H1 (cell line): ENCODE measurements around the gene GLOD4. TPM values are rescaled to one million over a fixed set of nuclear protein-coding genes. Genes with fewer than 3 reads are reported as not detected.

Experiments used
- CTCF ChIA-PET: fragments of 300-600 bp; sonication (Branson Sonifier 250); formaldehyde crosslinking; loops from one replicate; lab custom pipeline; 2021; ENCODE audit not compliant: partially characterized antibody; lab: Charles Lee
- POLR2A ChIA-PET: fragments of 300-600 bp; sonication (Branson Sonifier 250); formaldehyde crosslinking; loops from one replicate; lab custom pipeline; 2021; ENCODE audit warnings: inconsistent platforms; ENCODE audit not compliant: partially characterized antibody; lab: Charles Lee
- DNase-seq, 2 experiments: peaks; one replicate each; pipeline versions ENCODE4 v3.0.0 to v3.0.0-alpha.2; 2010 to 2022; ENCODE audit warnings: low spot score in 2 of 2, low read depth in 1 of 2, mixed read lengths in 1 of 2
- FAIRE-seq: peaks from 2 replicates; lab custom pipeline; 2011; peaks lifted over from hg19 to GRCh38; lab: Jason Lieb, UNC
- H2AFZ ChIP-seq: 2 replicates; pipeline ENCODE4 v1.8.1; 2012; ENCODE audit warnings: low read length, inconsistent platforms
- H2AK5ac ChIP-seq: 2 replicates; pipeline ENCODE4 v1.6.1; 2013; ENCODE audit warnings: low read depth, low read length
- H2BK120ac ChIP-seq: replicated peaks from 2 replicates; pipeline ENCODE3; 2013; ENCODE audit warnings: low read depth, low read length, inconsistent platforms
- H2BK12ac ChIP-seq: 2 replicates; pipeline ENCODE4 v1.6.1; 2013; ENCODE audit warnings: low read depth, low read length
- H2BK15ac ChIP-seq: 2 replicates; pipeline ENCODE4 v1.6.1; 2013; ENCODE audit warnings: low read length
- H2BK20ac ChIP-seq: 2 replicates; pipeline ENCODE4 v1.6.1; 2013; ENCODE audit warnings: low read length
- H2BK5ac ChIP-seq: 2 replicates; pipeline ENCODE4 v1.6.1; 2013; ENCODE audit warnings: low read depth, low read length
- H3K14ac ChIP-seq: 2 replicates; pipeline ENCODE4 v1.6.1; 2013; ENCODE audit warnings: inconsistent platforms; ENCODE audit not compliant: insufficient read length
- H3K18ac ChIP-seq: 2 replicates; pipeline ENCODE4 v1.6.1; 2013; ENCODE audit warnings: low read length; ENCODE audit errors: extremely low read depth
- H3K23ac ChIP-seq: 2 replicates; pipeline ENCODE4 v1.6.1; 2013; ENCODE audit warnings: inconsistent platforms; ENCODE audit not compliant: insufficient read length
- H3K23me2 ChIP-seq: 2 replicates; pipeline ENCODE4 v1.6.1; 2013; ENCODE audit warnings: low read depth, low read length
- H3K27ac ChIP-seq: 2 replicates; pipeline ENCODE4 v1.6.1; 2011; ENCODE audit warnings: low read depth, low read length, inconsistent platforms
- H3K27me3 ChIP-seq, 4 experiments: replicated peaks in 1 of 4; 1 replicate in 1 of 4; 2 replicates in 3 of 4; pipeline versions ENCODE4 v1.6.1 to v1.8.1; 2011 to 2013; ENCODE audit warnings: low read length in 3 of 4, mild to moderate bottlenecking in 3 of 4, inconsistent platforms in 2 of 4, mixed read lengths in 2 of 4, moderate library complexity in 1 of 4; ENCODE audit not compliant: control insufficient read depth in 3 of 4, insufficient read depth in 3 of 4; ENCODE audit errors: extremely low read depth in 1 of 4
- H3K36me3 ChIP-seq, 4 experiments: 2 replicates each; pipeline versions ENCODE4 v1.6.1 to v1.8.1; 2011 to 2013; ENCODE audit warnings: mild to moderate bottlenecking in 4 of 4, low read length in 3 of 4, moderate library complexity in 2 of 4, control low read depth in 1 of 4, inconsistent platforms in 1 of 4; ENCODE audit not compliant: insufficient read depth in 4 of 4, control insufficient read depth in 2 of 4
- H3K4ac ChIP-seq: replicated peaks from 2 replicates; pipeline ENCODE3; 2013; ENCODE audit warnings: low read length, low read depth, mixed read lengths, inconsistent platforms; ENCODE audit not compliant: insufficient read length
- H3K4me1 ChIP-seq, 4 experiments: replicated peaks in 1 of 4; 1 replicate in 1 of 4; 2 replicates in 3 of 4; pipeline versions ENCODE4 v1.6.1 to v1.8.1; 2011 to 2013; ENCODE audit warnings: low read length in 3 of 4, inconsistent platforms in 2 of 4, mixed read lengths in 1 of 4; ENCODE audit not compliant: insufficient read depth in 4 of 4, control insufficient read depth in 3 of 4
- H3K4me2 ChIP-seq, 2 experiments: 2 replicates each; pipeline versions ENCODE4 v1.6.1 to v1.8.1; 2011 to 2013; ENCODE audit warnings: low read depth in 2 of 2, low read length in 2 of 2, control low read depth in 1 of 2, inconsistent platforms in 1 of 2, mild to moderate bottlenecking in 1 of 2; ENCODE audit not compliant: insufficient read depth in 1 of 2
- H3K4me3 ChIP-seq, 4 experiments: fragments of 200-600, 300-600 bp in 1 of 4; sonication (generic), shearing (Covaris generic), sonication (Bioruptor Twin) in 1 of 4; 2 replicates each; pipeline versions ENCODE4 v1.5.1 to v1.8.1; 2011 to 2016; ENCODE audit warnings: low read length in 4 of 4, low read depth in 3 of 4, control low read depth in 2 of 4, inconsistent platforms in 2 of 4, mild to moderate bottlenecking in 2 of 4, mixed read lengths in 1 of 4, moderate library complexity in 1 of 4; ENCODE audit not compliant: insufficient read depth in 2 of 4; ENCODE audit errors: extremely low read depth in 1 of 4
- H3K56ac ChIP-seq: replicated peaks from 2 replicates; pipeline ENCODE3; 2013; ENCODE audit warnings: low read depth, mild to moderate bottlenecking, mixed read lengths, low read length, inconsistent platforms; ENCODE audit not compliant: insufficient read length
- H3K79me1 ChIP-seq: 2 replicates; pipeline ENCODE4 v1.6.1; 2013; ENCODE audit warnings: low read depth, low read length, control low read depth
- H3K79me2 ChIP-seq, 2 experiments: 2 replicates each; pipeline versions ENCODE4 v1.6.1 to v1.8.1; 2012 to 2013; ENCODE audit warnings: low read length in 2 of 2, mild to moderate bottlenecking in 2 of 2, inconsistent platforms in 1 of 2; ENCODE audit not compliant: insufficient read depth in 2 of 2, control insufficient read depth in 1 of 2
- H3K9ac ChIP-seq, 4 experiments: replicated peaks in 1 of 4; 1 replicate in 1 of 4; 2 replicates in 3 of 4; pipeline versions ENCODE4 v1.6.1 to v1.8.1; 2011 to 2013; ENCODE audit warnings: low read depth in 3 of 4, low read length in 3 of 4, control low read depth in 2 of 4, mild to moderate bottlenecking in 2 of 4, moderate library complexity in 2 of 4, inconsistent platforms in 1 of 4; ENCODE audit errors: extremely low read depth in 1 of 4
- H3K9me3 ChIP-seq, 2 experiments: 2 replicates each; pipeline versions ENCODE4 v1.6.1 to v1.8.1; 2012 to 2013; ENCODE audit warnings: mild to moderate bottlenecking in 2 of 2, moderate library complexity in 2 of 2, control low read depth in 1 of 2, inconsistent platforms in 1 of 2, low read depth in 1 of 2, low read length in 1 of 2, mixed read lengths in 1 of 2; ENCODE audit not compliant: insufficient read depth in 2 of 2
- H4K20me1 ChIP-seq, 2 experiments: replicated peaks in 1 of 2; 2 replicates each; pipeline versions ENCODE3 to v1.8.1; 2011 to 2013; ENCODE audit warnings: inconsistent platforms in 2 of 2, low read length in 2 of 2, mild to moderate bottlenecking in 1 of 2; ENCODE audit not compliant: insufficient read depth in 2 of 2, control insufficient read depth in 1 of 2
- H4K5ac ChIP-seq: 2 replicates; pipeline ENCODE4 v1.6.1; 2013; ENCODE audit warnings: low read length, low read depth, mixed read lengths, inconsistent platforms; ENCODE audit not compliant: insufficient read length
- H4K8ac ChIP-seq: 2 replicates; pipeline ENCODE4 v1.8.0; 2013; ENCODE audit warnings: mild to moderate bottlenecking, moderate library complexity, low read length, inconsistent platforms; ENCODE audit not compliant: insufficient read depth; ENCODE audit errors: extremely low read depth
- H4K91ac ChIP-seq: replicated peaks from 2 replicates; pipeline ENCODE3; 2013; ENCODE audit warnings: low read length, mixed read lengths, inconsistent platforms; ENCODE audit not compliant: insufficient read length
- ASH2L ChIP-seq: fragments of 200-600, 300-600 bp; sonication (generic); IDR thresholded peaks from one replicate; pipeline ENCODE4 v1.7.1; 2017; ENCODE audit warnings: low read length
- CHD2 ChIP-seq: IDR thresholded peaks from 2 replicates; pipeline ENCODE4 v1.6.1; 2012; ENCODE audit warnings: low read length, improper control_type of control experiment
- NANOG ChIP-seq: IDR thresholded peaks from 2 replicates; pipeline ENCODE4 v1.6.1; 2011; ENCODE audit warnings: low read length, low read depth, mild to moderate bottlenecking, inconsistent platforms; ENCODE audit not compliant: insufficient read depth, poor library complexity, severe bottlenecking
- RAD21 ChIP-seq, 2 experiments: IDR thresholded peaks in 1 of 2; conservative IDR thresholded peaks in 1 of 2; 2 replicates each; pipeline ENCODE4 v1.6.1; 2011; ENCODE audit warnings: low read depth in 2 of 2, low read length in 2 of 2, improper control_type of control experiment in 1 of 2, inconsistent platforms in 1 of 2, mild to moderate bottlenecking in 1 of 2, moderate library complexity in 1 of 2
- TAF1 ChIP-seq: IDR thresholded peaks from 2 replicates; pipeline ENCODE4 v1.6.1; 2011; ENCODE audit warnings: mild to moderate bottlenecking, low read depth, low read length
- TAF7 ChIP-seq: optimal IDR thresholded peaks from 2 replicates; pipeline ENCODE3; 2011; ENCODE audit warnings: low read depth, mild to moderate bottlenecking, inconsistent platforms, low read length, moderate library complexity, borderline replicate concordance
- TEAD4 ChIP-seq: IDR thresholded peaks from 2 replicates; pipeline ENCODE4 v1.6.1; 2012; ENCODE audit warnings: low read depth, low read length, inconsistent platforms, mixed read lengths
- WGBS, 2 experiments: shearing (Covaris generic) in 1 of 2; methylation state at CpG; one replicate each; pipeline versions ENCODE4 v1.1.6 to v1.1.7; 2013 to 2015; ENCODE audit warnings: low lambda C conversion rate in 2 of 2, mixed read lengths in 2 of 2, inconsistent platforms in 1 of 2, low coverage in 1 of 2, missing lambda C conversion rate in 1 of 2; ENCODE audit not compliant: insufficient replicate concordance in 2 of 2, insufficient coverage in 1 of 2, insufficient read length in 1 of 2; ENCODE audit errors: extremely low coverage in 1 of 2, missing lambda C conversion rate in 1 of 2; 5-methylcytosine and 5-hydroxymethylcytosine counted together
- polyA plus RNA-seq, 7 experiments: library from polyadenylated mRNA; depleted of rRNA in 3 of 7; stranded (reverse) in 5 of 7; unstranded in 2 of 7; fragments of >200 nt in 5 of 7; fragments of 200-250 nt in 2 of 7; gene quantifications; 1 replicate in 5 of 7; 2 replicates in 1 of 7; 4 replicates in 1 of 7; pipeline versions ENCODE4 v1.2.1 to v1.2.3, GENCODE V29; 2011 to 2013; ENCODE audit warnings: missing spikeins in 2 of 7, mixed read lengths in 2 of 7
- total RNA-seq: library from RNA; stranded (reverse); fragmentation: NEBNext Ultra II Directional; extraction: Animal tissue kit (Norgen Biotek cat#: 25700); gene quantifications from 2 replicates; pipeline ENCODE4 v1.2.1, GENCODE V29; 2021
- TF ChIP-seq, protein P1 (sequence below): IDR thresholded peaks from 2 replicates; pipeline ENCODE4 v1.6.1; 2012; ENCODE audit warnings: low read length, inconsistent platforms

The GLOD4 gene
- total and polyA plus RNA-seq, 2 of the 8 experiments (the other 6 are each of a cell fraction or from before 2014, with no cell fraction given), result 36.8 to 81.3 TPM

GRCh38 chr17:718075-718474 is 64.0 kb downstream of the GLOD4 start:
- Histone ChIP-seq H4K20me1 (no peaks in the 10 kb centered on the region), H3K36me3 (no peaks in the 10 kb centered on the region), H2BK120ac (no peak overlapping the region), H2BK20ac (no peak overlapping the region), H2AK5ac (no peak overlapping the region), H2BK12ac (no peak overlapping the region), H3K9me3 (no peaks in the 10 kb centered on the region), H3K4me2 (no peak overlapping the region), H3K23me2 (peaks cover 8% of the 10 kb centered on the region; the same call in 1 of the 2 replicates), H3K27me3 (no peaks in the 10 kb centered on the region), H3K14ac (no peak overlapping the region), H3K79me1 (no peaks in the 10 kb centered on the region; the same call in none of the 2 replicates), H2AFZ (no peak overlapping the region), H2BK15ac (no peak overlapping the region), H3K9ac (no peak overlapping the region), H3K4ac (no peak overlapping the region), H3K79me2 (peaks cover 0 to 10% of the 10 kb centered on the region in 2 experiments; a peak in 2 of 4 replicates), H3K23ac (no peak overlapping the region), H3K56ac (no peak overlapping the region), H2BK5ac (no peak overlapping the region), H3K4me1 (no peaks in the 10 kb centered on the region), H4K5ac (no peak overlapping the region), H4K8ac (no peak overlapping the region), H3K4me3 (no peak overlapping the region), H4K91ac (no peak overlapping the region), H3K18ac (no peak overlapping the region), H3K27ac (no peak overlapping the region)
- TF ChIP-seq, protein P1, sequence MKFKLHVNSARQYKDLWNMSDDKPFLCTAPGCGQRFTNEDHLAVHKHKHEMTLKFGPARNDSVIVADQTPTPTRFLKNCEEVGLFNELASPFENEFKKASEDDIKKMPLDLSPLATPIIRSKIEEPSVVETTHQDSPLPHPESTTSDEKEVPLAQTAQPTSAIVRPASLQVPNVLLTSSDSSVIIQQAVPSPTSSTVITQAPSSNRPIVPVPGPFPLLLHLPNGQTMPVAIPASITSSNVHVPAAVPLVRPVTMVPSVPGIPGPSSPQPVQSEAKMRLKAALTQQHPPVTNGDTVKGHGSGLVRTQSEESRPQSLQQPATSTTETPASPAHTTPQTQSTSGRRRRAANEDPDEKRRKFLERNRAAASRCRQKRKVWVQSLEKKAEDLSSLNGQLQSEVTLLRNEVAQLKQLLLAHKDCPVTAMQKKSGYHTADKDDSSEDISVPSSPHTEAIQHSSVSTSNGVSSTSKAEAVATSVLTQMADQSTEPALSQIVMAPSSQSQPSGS, result no peak
- TF ChIP-seq CHD2 (no peak), NANOG (no peak), TAF7 (no peak), ASH2L (no peak), TAF1 (no peak), RAD21 (IDR thresholded peaks at IDR 0.05 in 1 of 2, conservative IDR thresholded peaks at IDR 0.05 in 1 of 2; ENCODE audit: low read depth in 2 of 2, low read length in 2 of 2) (no peak), TEAD4 (no peak)
- FAIRE-seq (no peak), DNase-seq (no peak)
- ChIA-PET CTCF (interaction anchor here (1.3 to 5.1 kb wide), 2 partner anchors 17 to 29 kb away, joined by 3 to 27 read pairs; no protein-coding TSS in a partner anchor), POLR2A (interaction anchor here (1.6 kb wide), 1 partner anchor 8 kb away, joined by 3 read pairs; no protein-coding TSS in a partner anchor)
- WGBS, 2 experiments, result 86% methylated on average over 5 of the region's 5 CpGs; no CpG with 5 or more reads in 1 of the 2 experiments
